Central memory CD8-positive, alpha-beta T cell (primary cell): ENCODE data around the gene MAN1A1.

Experiments used
- ATAC-seq: fragments of 150-1000 bp; cut with Tn5 transposase; replicated peaks from 2 replicates; pipeline ENCODE4 v1.10.0; 2022; ENCODE audit warnings: mild to moderate bottlenecking, moderate FRiP score, moderate number of reproducible peaks; ENCODE audit not compliant: poor library complexity, severe bottlenecking; ENCODE audit errors: extremely low read depth
- DNase-seq, 2 donors: peaks; one replicate each; pipeline ENCODE4 v3.0.0; 2021; ENCODE audit warnings: low spot score in 2 of 2
- H3K27ac Mint-ChIP-seq: one replicate; pipeline ENCODE4 v1.8.0; 2022; ENCODE audit warnings: low read depth, mild to moderate bottlenecking, moderate library complexity, mixed read lengths
- H3K27me3 Mint-ChIP-seq: one replicate; pipeline ENCODE4 v1.8.0; 2022; ENCODE audit warnings: mixed read lengths
- H3K36me3 Mint-ChIP-seq: one replicate; pipeline ENCODE4 v1.8.0; 2022; ENCODE audit warnings: mild to moderate bottlenecking, moderate library complexity, mixed read lengths; ENCODE audit not compliant: insufficient read depth
- H3K4me1 Mint-ChIP-seq: one replicate; pipeline ENCODE4 v1.8.0; 2022; ENCODE audit warnings: mixed read lengths
- H3K4me3 Mint-ChIP-seq: one replicate; pipeline ENCODE4 v1.8.0; 2022; ENCODE audit warnings: mild to moderate bottlenecking, moderate library complexity, mixed read lengths
- H3K9me3 Mint-ChIP-seq: one replicate; pipeline ENCODE4 v1.8.0; 2022; ENCODE audit warnings: mixed read lengths

The MAN1A1 gene

DNA sequence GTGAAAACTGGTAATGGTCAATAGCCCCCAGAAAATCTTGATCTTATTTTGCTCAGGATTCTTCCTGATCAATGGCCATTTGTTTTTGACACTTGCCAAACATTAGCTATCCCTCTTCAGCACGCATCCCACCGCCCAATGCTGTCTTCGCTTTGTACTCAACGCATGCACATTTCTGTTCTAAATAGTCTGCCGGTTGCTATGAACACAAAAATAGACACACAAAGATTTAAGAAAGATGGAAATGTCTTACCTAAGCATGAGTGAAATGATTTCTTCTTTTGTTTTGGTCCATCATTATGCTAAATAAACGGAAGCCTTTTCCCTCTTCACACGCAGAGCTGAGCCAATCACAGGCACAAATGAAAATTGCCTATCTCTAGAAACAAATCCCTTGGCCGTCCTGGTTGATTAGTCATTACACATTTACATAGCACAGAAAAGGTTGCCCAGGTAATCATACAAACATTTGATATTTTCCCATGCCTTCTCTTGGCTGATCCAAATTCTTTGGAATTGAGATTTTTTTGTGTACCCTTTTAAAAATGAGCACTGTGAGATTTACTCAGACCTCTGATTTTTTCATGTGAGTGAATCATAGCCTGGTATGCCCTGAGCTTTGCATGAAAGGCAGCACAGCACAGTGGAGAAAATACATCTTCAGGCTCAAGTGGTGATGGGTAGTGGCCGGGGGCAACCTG, 200.6 kb downstream of the MAN1A1 start:
- Mint-ChIP-seq H3K27ac (no peak overlapping the region), H3K27me3 (no peaks in the 10 kb centered on the region), H3K9me3 (no peaks in the 10 kb centered on the region), H3K36me3 (no peaks in the 10 kb centered on the region), H3K4me1 (peaks cover 10% of the 10 kb centered on the region), H3K4me3 (no peak overlapping the region)
- ATAC-seq = no peak
- no peak for DNase-seq

DNA sequence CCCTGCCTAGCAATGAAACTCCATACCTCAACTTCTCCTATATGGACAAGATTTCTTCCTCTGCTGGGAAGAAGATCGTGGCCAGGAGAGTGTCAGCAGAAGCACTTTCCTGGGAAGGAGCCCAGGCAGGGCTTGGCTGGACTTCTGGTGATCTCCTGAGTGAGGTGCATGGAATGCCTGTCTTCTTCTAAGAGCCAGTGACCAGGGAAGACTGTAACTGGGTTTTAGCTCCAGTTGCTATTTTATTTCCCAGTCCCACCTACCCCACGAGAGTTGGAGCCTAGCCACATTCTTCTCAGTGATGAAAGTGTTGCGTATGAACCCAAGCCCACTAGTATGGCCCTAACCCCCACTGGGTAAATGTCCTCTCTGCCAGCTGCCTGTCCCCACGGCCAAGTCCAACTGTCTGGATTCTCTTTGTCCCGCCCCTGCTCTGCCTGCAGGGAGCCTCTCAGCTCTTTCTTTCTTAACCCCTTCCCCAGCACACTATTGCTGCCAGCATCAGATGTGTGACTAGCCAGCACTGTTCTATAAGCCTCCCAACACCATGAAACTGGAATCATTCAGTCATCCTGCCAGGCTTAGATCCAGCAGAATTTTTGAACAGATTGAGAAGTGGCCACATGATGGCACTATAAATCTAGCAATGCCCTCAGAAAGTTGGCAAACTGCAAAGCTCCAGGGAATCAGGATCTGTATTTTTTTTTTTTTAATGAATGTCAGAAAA, 201.3 kb downstream of the MAN1A1 start:
- peaks cover 10% of the 10 kb centered on the region for H3K4me1 Mint-ChIP-seq
- no peak overlapping the region for H3K4me3 Mint-ChIP-seq
- no peaks in the 10 kb centered on the region for H3K36me3 Mint-ChIP-seq
- H3K9me3 Mint-ChIP-seq = no peaks in the 10 kb centered on the region
- peaks cover under 1% of the 10 kb centered on the region for H3K27me3 Mint-ChIP-seq
- H3K27ac Mint-ChIP-seq = no peak overlapping the region
- DNase-seq (no peak), ATAC-seq (no peak)

DNA sequence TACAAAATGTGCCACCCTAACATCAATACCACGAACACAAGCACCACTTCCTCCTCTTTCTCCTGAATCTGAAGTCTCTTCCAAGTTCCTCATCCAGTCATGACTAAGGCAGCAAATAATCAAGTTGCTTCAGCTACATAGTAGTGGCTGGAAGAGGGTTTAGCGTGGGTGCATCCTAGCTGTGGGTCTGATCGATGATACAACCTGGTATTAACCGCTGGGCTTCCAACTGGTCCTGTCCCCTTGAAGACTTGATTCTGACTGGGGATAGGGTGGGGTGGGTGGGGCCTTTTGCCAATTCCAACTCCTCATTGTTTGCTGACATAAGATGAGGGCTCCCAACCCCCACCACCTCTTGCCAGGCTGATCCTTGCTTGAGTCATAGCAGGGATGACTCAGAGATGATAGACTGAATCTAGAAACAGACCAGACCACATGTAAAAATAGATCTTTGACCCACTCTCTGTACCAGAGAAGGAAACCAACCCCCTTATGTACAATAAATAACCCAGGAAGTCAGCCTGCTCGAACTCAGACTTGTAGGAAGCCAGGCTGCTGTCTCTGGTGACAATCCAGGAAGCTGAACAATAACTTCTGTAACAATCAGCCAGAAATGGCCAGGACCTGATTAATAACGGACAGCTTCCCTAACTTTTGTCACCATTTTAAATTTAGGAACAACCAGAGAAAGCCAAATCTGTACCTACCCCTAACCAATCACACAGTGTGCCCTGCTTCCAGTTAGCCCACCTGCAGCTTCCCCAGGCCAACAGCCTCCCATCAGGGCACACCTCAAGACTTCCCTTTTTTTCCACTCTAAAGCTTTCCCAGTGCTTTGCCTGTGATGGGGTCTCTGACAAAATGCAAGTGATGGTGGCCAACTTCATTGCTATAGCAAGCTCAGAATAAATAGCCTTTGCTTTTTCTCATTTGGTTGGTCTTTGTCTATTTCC, 202.2 kb downstream of the MAN1A1 start:
- Mint-ChIP-seq H3K4me1 (peaks cover 10% of the 10 kb centered on the region), H3K27ac (no peak overlapping the region), H3K4me3 (no peak overlapping the region), H3K36me3 (no peaks in the 10 kb centered on the region), H3K9me3 (no peaks in the 10 kb centered on the region), H3K27me3 (peaks cover 10% of the 10 kb centered on the region)
- ATAC-seq (peak; percentile 61), DNase-seq (no peak)

DNA sequence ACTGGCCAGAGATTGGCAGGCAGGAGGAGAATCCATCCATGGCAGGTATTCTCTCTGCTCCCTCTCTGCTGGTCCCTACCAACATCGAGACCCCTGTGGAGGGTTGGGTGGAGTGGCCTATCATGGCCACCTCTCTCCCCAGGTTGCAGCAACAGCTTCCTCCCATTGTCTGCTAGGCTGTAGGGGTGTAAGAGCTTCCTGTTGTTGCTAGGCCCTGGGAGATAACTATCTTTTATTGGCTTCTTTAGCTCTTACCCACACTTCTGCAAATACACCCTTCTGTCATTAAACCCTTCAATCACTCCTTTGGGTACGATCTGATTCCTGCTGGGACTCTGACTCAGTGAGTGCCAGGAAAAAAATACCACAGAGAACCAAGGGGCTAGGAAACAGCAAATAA, 204.4 kb downstream of the MAN1A1 start:
- DNase-seq = no peak
- Mint-ChIP-seq H3K4me1 (peaks cover 10% of the 10 kb centered on the region), H3K27me3 (peaks cover 15% of the 10 kb centered on the region), H3K36me3 (no peaks in the 10 kb centered on the region), H3K4me3 (no peak overlapping the region), H3K27ac (no peak overlapping the region), H3K9me3 (no peaks in the 10 kb centered on the region)
- no peak for ATAC-seq

DNA sequence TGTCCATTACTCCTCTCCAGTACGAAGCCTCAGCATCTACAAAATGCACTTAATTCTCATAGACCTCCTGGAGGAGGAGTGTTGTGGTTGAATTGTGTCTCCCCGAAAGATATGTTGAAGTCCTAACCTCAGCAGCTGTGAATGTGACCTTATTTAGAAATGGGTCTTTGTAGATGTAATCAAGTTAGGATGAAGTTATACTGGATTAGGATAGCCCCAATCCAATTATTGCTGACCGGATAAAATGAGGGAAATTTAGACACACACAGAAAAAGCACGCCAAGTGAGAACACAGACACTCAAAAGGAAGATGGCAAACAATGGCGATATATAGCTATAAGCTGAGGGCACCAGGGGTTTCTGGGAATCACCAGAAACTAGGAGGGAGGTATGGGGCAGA, 206.9 kb downstream of the MAN1A1 start:
- DNase-seq (no peak), ATAC-seq (no peak)
- no peak overlapping the region for H3K27ac Mint-ChIP-seq
- H3K27me3 Mint-ChIP-seq = peaks cover 15% of the 10 kb centered on the region
- H3K9me3 Mint-ChIP-seq = no peaks in the 10 kb centered on the region
- no peaks in the 10 kb centered on the region for H3K36me3 Mint-ChIP-seq
- H3K4me1 Mint-ChIP-seq = peaks cover 9% of the 10 kb centered on the region
- no peak overlapping the region for H3K4me3 Mint-ChIP-seq

DNA sequence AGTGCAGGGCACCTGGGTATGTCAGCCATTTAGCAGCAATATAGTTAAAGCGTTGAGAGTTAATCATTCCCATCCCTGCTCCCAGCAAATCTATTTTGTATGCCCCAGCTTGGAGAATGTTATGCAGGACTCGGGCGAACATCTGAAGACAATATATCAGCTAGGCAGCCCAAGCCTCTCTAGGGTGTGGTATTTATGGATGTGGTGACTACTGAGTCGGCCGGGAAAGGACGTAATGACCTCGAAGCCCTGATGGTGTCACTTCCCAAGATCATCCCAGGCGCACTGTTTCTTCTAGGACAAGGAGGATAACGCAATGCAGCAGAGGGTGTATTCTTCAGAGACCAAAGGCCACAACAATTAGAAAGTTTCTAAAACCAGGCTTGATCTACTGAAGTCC, 207.5 kb downstream of the MAN1A1 start:
- ATAC-seq (no peak), DNase-seq (no peak)
- no peak overlapping the region for H3K27ac Mint-ChIP-seq
- H3K4me3 Mint-ChIP-seq = no peak overlapping the region
- peaks cover 15% of the 10 kb centered on the region for H3K27me3 Mint-ChIP-seq
- H3K9me3 Mint-ChIP-seq = no peaks in the 10 kb centered on the region
- no peaks in the 10 kb centered on the region for H3K36me3 Mint-ChIP-seq
- H3K4me1 Mint-ChIP-seq = peaks cover 3% of the 10 kb centered on the region

DNA sequence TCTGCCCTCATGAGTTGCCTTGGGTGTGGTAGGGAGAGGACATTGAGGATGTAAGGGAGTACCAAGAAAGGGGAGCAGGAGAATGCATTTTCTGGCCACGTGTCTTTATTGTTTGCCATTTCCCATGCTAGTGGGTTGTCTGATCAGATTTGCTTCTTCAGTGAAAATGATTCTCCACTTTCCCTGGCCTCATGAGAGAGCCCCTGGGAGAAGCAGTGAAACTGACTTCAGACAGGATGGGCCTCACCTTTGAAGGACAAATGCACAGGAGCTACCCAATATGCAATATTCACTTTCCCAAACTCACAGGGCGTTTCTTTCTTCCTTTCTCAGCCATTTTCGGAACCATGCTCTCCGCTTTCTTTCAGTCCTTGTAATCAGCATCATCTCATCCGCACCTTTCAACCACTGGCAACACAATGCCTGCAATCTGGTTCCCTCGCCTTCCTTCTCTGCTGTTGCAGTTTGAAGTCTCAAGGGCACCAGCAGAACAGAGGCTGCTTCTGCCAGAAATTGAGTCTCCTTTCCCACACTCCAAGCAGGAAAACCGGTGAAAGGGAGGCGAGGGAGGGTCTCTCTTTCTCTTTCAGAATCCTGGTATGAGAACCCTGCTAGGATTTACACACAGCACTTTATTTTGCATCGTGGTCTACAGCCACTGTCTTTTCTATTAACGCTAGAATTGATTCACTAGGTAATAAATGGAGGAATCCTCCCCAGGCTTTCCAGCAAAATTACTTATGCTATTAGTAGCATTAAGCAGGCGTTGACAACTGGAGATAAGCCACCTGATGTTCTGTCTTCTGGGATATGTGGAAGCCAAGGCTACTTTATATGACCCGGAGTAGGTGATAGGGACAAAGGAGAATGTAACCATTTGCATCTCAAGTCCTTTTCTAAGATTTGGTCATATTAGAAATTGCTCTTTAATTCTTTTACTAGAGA, 209.1 kb downstream of the MAN1A1 start:
- Mint-ChIP-seq H3K27ac (peak overlapping the region; percentile 58), H3K27me3 (peaks cover 15% of the 10 kb centered on the region), H3K4me1 (no peaks in the 10 kb centered on the region), H3K9me3 (no peaks in the 10 kb centered on the region), H3K4me3 (no peak overlapping the region), H3K36me3 (no peaks in the 10 kb centered on the region)
- DNase-seq (no peak), ATAC-seq (no peak)

DNA sequence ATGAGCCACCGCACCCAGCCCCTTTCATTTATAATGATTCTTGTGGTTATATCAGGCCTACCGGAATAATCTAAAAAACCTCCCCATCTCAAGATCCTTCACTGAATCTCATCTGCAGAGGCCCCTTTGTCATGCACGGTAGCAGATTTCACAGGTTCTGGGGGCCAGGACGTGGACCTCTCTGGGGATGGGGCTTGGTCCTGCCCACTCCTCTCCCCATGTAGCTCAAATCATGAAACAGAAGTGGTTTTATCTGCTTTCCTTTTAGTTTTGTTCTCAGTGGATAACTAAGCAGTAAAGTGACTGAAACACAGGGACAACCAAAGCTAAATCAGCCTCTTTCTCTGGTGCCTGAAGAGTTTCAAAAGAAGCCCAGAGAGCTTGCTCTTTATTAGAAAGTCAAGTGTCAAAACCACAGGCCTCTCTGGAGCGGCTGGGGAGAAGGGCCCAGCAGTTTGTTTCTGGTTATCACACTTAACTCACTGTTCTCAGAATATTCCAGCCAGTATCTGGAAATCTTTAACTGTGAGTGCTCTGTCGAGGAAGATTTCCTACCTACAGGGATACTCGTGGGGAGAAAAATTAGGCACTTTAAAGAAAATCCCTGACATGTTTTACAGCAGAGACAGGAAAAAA, 210.5 kb downstream of the MAN1A1 start:
- Mint-ChIP-seq H3K27ac (no peak overlapping the region), H3K4me3 (no peak overlapping the region), H3K27me3 (peaks cover 15% of the 10 kb centered on the region), H3K4me1 (no peaks in the 10 kb centered on the region), H3K36me3 (no peaks in the 10 kb centered on the region), H3K9me3 (no peaks in the 10 kb centered on the region)
- no peak for DNase-seq
- ATAC-seq = no peak

DNA sequence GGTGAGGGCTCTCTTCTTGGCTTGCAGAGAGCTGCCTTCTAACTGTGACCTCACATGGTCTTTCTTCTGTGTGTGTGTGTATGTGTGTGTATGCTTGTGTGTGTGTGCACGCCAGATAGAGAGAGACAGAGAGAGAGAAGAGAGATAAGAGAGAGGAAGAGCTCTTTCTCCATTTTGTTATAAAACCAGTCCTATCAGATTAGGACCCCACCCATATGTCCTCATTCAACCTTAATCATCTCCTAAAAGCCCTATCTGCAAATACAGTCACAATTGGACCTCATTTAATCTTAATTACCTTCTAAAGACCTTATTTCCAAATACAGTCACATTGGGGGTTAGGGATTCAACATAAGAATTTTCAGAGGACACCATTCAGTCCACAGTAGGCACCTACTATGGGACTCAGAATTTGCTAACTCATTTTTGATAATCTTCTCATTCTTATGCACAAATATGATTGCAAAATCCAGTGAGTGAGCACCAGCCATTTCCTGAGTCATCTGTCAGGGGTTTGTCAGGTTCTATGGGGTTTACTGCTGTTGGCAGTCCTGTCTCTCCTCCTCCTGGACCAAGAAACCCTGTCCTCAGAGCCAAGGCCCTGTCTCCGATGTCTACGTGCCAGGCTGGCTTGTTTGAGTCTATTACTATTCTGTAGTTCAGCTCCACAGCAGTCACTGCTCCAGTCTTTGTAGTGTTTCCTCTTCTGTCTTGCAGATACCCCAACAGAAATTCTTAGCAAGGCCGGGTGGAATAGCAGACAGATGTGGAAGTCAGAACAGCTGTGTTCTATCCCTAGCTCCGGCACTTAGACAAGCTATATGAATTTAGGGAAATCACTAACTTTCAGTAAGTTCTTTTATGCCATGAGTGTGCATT, 212.1 kb downstream of the MAN1A1 start:
- H3K27me3 Mint-ChIP-seq = peaks cover 6% of the 10 kb centered on the region
- ATAC-seq = peak; percentile 28
- no peaks in the 10 kb centered on the region for H3K36me3 Mint-ChIP-seq
- no peaks in the 10 kb centered on the region for H3K4me1 Mint-ChIP-seq
- no peak overlapping the region for H3K27ac Mint-ChIP-seq
- H3K9me3 Mint-ChIP-seq = no peaks in the 10 kb centered on the region
- DNase-seq = no peak
- no peak overlapping the region for H3K4me3 Mint-ChIP-seq

DNA sequence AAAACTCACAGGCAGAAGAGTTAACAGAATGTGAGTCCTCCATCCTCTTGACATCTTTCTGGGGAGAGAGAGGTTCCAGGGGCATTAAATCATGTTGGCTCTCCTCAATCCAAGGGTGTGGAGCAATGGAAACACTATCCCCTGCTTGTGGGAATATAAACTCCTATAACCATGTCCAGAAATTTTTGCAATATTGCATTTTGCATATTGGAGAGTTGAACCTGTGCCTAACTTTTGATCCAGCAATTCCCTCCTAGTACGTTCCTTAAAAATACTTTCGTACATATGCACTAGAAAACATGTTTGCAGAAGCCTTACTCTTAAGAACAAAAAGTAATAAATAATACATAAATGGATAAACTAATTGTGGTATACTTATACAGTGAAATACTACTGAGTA, 214.8 kb downstream of the MAN1A1 start:
- H3K27ac Mint-ChIP-seq = no peak overlapping the region
- H3K4me3 Mint-ChIP-seq = no peak overlapping the region

DNA sequence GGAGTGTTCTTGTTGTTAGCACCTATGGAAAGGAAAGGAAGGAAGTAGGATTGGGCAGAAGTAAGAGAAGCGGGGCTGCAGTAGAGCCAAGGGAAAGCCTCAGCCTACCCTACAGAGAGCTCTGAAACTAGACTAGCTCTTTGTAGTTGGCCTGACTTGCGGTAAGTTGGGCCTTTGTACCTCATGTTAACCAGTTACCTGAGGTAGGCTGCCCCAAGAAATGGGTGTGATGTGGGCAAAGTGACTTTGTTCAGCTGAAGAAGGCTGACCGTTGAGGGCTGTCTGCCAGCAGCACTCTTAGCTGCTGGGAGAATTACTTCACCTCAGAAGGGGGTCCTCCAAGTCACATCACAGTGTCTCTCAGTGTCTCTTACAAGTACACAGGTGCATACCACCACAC, 216.2 kb downstream of the MAN1A1 start:
- Mint-ChIP-seq H3K27me3 (no peaks in the 10 kb centered on the region), H3K4me3 (no peak overlapping the region), H3K36me3 (no peaks in the 10 kb centered on the region), H3K4me1 (no peaks in the 10 kb centered on the region), H3K27ac (no peak overlapping the region), H3K9me3 (no peaks in the 10 kb centered on the region)
- ATAC-seq = no peak
- DNase-seq = no peak

More for the DNA sequence above, 214.8 kb downstream of the MAN1A1 start:
- H3K36me3 Mint-ChIP-seq = no peaks in the 10 kb centered on the region
- DNase-seq (no peak), ATAC-seq (no peak)
- H3K4me1 Mint-ChIP-seq = no peaks in the 10 kb centered on the region
- H3K27me3 Mint-ChIP-seq = no peaks in the 10 kb centered on the region
- H3K9me3 Mint-ChIP-seq = no peaks in the 10 kb centered on the region
